Cardiac fibroblast (primary cell): ENCODE measurements around the gene C5orf58.

Experiments used
- DNase-seq, 2 donors: peaks; one replicate each; pipeline versions ENCODE4 v3.0.0 to v3.0.0-alpha.2; 2010; ENCODE audit warnings: low read depth in 2 of 2
- H3K4me3 ChIP-seq, 2 donors: replicated peaks in 1 of 2; 1 replicate in 1 of 2; 2 replicates in 1 of 2; pipeline ENCODE4 v1.5.1; 2011; ENCODE audit warnings: low read depth in 2 of 2, low read length in 2 of 2, mild to moderate bottlenecking in 2 of 2, moderate library complexity in 1 of 2
- TF ChIP-seq, protein P1 (sequence below): IDR thresholded peaks from one replicate; pipeline ENCODE4 v1.5.1; 2011; ENCODE audit warnings: low read depth, mild to moderate bottlenecking, low read length, inconsistent platforms

Gene C5orf58

DNA sequence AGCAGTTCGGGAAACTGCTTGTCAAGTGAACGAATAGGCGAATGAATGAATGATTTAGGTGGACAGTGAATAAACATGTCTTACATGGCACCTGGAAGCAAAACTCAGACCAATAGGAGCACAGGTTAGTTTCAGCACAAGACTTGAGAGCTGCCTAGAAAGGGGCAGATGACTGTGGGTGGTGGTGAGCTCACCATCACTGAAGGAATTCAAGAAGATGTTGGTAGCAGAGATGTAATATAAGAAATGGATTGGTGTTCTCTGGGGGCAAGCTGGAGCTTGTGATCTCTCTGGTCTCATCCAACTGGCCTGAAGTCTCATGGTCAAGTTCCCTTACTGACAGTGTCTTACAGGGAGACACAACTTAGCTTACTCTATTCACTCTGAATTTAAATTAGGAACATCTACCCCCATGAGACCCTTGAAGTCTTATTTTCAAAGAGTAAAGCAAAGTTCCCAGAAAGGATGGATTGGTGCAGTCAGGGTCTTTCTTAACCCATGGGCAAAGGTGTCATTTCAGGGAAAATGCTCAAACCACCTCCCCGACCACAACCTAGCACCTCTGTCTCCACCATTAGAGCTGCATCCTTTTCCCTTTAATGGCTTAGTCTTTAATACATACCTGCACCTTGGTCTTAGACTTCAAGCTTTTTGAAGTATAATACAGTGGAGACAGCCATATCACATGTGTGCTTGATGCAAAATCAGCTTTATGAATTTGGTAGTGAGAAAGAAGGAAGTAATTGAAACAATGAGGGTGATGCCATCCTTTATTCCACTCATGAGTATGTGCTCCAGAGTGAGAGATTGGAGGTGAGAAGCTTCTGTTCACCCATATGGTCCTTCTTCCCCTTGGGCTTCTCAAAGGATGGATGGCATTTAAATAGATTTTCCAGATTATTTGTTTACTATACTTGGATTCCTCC, 59.7 kb downstream of the C5orf58 start:
- no peak for DNase-seq
- TF ChIP-seq, protein P1, sequence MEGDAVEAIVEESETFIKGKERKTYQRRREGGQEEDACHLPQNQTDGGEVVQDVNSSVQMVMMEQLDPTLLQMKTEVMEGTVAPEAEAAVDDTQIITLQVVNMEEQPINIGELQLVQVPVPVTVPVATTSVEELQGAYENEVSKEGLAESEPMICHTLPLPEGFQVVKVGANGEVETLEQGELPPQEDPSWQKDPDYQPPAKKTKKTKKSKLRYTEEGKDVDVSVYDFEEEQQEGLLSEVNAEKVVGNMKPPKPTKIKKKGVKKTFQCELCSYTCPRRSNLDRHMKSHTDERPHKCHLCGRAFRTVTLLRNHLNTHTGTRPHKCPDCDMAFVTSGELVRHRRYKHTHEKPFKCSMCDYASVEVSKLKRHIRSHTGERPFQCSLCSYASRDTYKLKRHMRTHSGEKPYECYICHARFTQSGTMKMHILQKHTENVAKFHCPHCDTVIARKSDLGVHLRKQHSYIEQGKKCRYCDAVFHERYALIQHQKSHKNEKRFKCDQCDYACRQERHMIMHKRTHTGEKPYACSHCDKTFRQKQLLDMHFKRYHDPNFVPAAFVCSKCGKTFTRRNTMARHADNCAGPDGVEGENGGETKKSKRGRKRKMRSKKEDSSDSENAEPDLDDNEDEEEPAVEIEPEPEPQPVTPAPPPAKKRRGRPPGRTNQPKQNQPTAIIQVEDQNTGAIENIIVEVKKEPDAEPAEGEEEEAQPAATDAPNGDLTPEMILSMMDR, result no peak
- H3K4me3 ChIP-seq, result no peak overlapping the region

DNA sequence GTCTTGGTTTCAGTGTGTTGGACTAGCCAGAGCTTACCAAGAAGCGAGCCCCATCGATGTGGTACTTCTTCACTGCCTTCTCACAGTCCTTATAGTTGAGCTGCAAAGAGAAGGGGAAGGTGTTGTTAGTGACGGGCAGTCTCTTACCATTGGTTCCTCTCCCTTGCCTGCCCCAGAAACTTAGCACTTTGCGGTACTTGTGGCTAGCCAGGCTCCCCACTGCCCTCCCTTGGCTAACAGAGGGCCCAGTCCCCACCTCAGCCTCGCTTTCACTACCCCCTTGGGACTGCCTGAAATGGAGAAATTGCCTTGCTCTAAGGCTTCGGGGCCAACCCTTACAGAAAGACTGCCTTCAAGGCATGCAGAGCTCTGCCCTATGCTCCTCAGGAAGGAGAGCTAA, 60.5 kb downstream of the C5orf58 start:
- no peak overlapping the region for H3K4me3 ChIP-seq
- TF ChIP-seq, protein P1, result no peak
- DNase-seq, result no peak

DNA sequence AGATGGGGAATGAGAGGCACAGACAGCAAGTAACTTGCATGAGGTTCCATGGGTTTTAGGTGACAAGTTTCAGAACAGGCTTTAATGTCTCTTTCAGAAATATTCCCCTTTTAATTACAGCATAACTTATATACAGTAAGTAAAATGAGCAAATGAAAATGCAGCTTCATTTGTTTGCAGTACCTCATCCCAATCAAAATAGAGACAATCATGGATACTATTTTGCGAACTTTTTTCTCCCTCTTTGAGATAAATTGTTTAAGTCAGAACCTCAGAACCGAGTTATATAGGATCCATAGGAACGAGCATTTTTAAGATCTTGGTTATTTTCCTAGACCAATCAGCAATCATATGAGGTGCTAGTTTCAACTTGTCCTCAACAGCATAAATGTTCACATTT, 61.3 kb downstream of the C5orf58 start:
- no peak for DNase-seq
- no peak overlapping the region for H3K4me3 ChIP-seq
- TF ChIP-seq, protein P1, result no peak

DNA sequence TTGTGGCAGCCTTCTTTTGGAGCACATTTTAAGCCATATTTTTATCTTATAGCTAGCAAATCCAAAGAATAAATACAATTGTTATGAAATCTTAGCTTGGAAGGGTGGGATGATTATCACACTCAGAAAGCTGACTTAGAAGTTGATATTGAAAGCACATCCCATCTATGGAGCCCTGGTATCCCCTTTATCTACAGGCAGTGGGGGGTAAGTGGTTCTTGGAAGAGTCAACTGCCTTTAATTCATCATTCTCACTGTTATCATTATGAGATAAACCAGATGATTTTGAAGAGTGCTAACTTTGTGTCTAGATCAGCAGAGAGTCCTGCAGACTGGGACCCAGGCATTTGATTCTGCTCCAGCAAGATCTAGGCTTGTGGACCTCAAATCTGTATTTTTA, 61.8 kb downstream of the C5orf58 start:
- TF ChIP-seq, protein P1, result no peak
- no peak overlapping the region for H3K4me3 ChIP-seq
- DNase-seq, result no peak
